Endothelial cell (in vitro differentiated cells): ENCODE data around the gene PCID2. TPM values are rescaled to one million over a fixed set of nuclear protein-coding genes. Genes with fewer than 3 reads are reported as not detected.
A peak's percentile ranks its signal among the peaks of the same experiment; 100 is the strongest.

Source experiments
- DNase-seq: peaks from one replicate; pipeline ENCODE4 v3.0.0; 2021; ENCODE audit warnings: low spot score
- H3K27ac Mint-ChIP-seq: one replicate; pipeline ENCODE4 v1.8.0; 2021; ENCODE audit warnings: mixed read lengths, inconsistent platforms; ENCODE audit not compliant: unreplicated experiment
- H3K27me3 Mint-ChIP-seq: one replicate; pipeline ENCODE4 v1.8.0; 2021; ENCODE audit warnings: mild to moderate bottlenecking, moderate library complexity, mixed read lengths, inconsistent platforms; ENCODE audit not compliant: unreplicated experiment
- H3K36me3 Mint-ChIP-seq: one replicate; pipeline ENCODE4 v1.8.0; 2021; ENCODE audit warnings: mild to moderate bottlenecking, low read depth, mixed read lengths, inconsistent platforms; ENCODE audit not compliant: unreplicated experiment
- H3K4me1 Mint-ChIP-seq: one replicate; pipeline ENCODE4 v1.8.0; 2021; ENCODE audit warnings: mild to moderate bottlenecking, mixed read lengths, inconsistent platforms; ENCODE audit not compliant: unreplicated experiment
- H3K4me3 Mint-ChIP-seq: one replicate; pipeline ENCODE4 v1.8.0; 2021; ENCODE audit warnings: mild to moderate bottlenecking, mixed read lengths, inconsistent platforms; ENCODE audit not compliant: unreplicated experiment
- H3K9me3 Mint-ChIP-seq: one replicate; pipeline ENCODE4 v1.8.0; 2021; ENCODE audit warnings: mixed read lengths, inconsistent platforms; ENCODE audit not compliant: unreplicated experiment
- CTCF ChIP-seq: fragments of 200-600 bp; sonication (generic); IDR thresholded peaks from one replicate; pipeline ENCODE4 v1.5.0; 2021; ENCODE audit warnings: antibody characterized with exemption; ENCODE audit not compliant: unreplicated experiment
- total RNA-seq: library from RNA; stranded (reverse); fragmentation: NEBNext Ultra II Directional; extraction: Animal tissue kit (Norgen Biotek cat#: 25700); gene quantifications from one replicate; pipeline ENCODE4 v1.2.1, GENCODE V29; 2021; ENCODE audit not compliant: unreplicated experiment

Gene PCID2
- total RNA-seq, 1 donor from 2014 or later: 44.3 TPM

DNA sequence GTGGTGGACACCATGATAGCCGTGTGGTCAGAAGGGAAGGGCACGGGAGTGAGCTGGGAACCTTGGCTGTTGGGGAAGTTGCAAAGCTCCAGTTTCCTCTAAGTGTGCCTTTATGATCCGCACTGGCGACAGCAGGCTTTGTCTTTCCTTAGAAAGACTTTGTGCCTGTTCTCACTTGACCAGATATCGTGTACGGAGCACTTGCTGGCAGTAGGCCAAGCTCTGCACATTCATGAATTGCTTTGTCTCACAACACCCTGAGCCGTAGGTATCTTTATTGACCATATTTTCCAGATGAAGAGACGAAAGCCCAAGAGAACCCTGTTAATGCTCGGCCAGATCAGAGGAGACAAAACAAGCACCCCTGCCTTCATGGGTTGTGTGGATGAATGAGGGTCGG is 16.0 kb upstream of the PCID2 start:
- H3K9me3 Mint-ChIP-seq: no peaks in the 10 kb centered on the region
- H3K27ac Mint-ChIP-seq: peak overlapping the region; percentile 68
- peaks cover 11% of the 10 kb centered on the region for H3K27me3 Mint-ChIP-seq
- peaks cover 55% of the 10 kb centered on the region for H3K36me3 Mint-ChIP-seq
- H3K4me1 Mint-ChIP-seq: no peaks in the 10 kb centered on the region
- TF ChIP-seq CTCF: no peak
- DNase-seq: no peak
- H3K4me3 Mint-ChIP-seq: no peak overlapping the region

DNA sequence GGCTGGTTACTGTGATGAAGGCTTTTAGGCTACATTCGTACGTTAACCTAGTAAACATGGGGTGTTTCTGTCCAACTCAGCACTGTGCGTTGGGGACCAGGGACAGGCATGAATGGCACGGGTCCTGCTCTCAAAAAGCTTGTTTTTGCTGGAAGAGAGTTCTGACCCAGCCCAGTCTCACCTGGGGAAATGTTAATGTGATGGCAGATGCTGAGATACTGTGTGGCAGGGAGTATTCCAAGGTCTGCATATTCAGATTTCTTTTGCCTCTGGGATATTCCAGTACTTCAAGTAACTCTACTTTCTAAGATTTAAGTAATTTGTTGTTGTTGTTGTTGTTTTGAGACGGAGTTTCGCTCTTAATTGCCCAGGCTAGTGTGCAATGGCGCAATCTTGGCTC is 14.6 kb upstream of the PCID2 start:
- Mint-ChIP-seq H3K27ac (peak overlapping the region; percentile 52), H3K4me1 (no peaks in the 10 kb centered on the region), H3K36me3 (peaks cover 47% of the 10 kb centered on the region), H3K9me3 (no peaks in the 10 kb centered on the region), H3K27me3 (peaks cover 11% of the 10 kb centered on the region), H3K4me3 (no peak overlapping the region)
- no peak for TF ChIP-seq CTCF
- no peak for DNase-seq

GRCh38 chr13:113220877-113221276 is 12.4 kb upstream of the PCID2 start:
- Mint-ChIP-seq H3K27ac (peak overlapping the region; percentile 30), H3K9me3 (no peaks in the 10 kb centered on the region), H3K4me1 (no peaks in the 10 kb centered on the region), H3K36me3 (peaks cover 37% of the 10 kb centered on the region), H3K4me3 (peak overlapping the region; percentile 62), H3K27me3 (peaks cover 11% of the 10 kb centered on the region)
- no peak for DNase-seq
- no peak for TF ChIP-seq CTCF

DNA sequence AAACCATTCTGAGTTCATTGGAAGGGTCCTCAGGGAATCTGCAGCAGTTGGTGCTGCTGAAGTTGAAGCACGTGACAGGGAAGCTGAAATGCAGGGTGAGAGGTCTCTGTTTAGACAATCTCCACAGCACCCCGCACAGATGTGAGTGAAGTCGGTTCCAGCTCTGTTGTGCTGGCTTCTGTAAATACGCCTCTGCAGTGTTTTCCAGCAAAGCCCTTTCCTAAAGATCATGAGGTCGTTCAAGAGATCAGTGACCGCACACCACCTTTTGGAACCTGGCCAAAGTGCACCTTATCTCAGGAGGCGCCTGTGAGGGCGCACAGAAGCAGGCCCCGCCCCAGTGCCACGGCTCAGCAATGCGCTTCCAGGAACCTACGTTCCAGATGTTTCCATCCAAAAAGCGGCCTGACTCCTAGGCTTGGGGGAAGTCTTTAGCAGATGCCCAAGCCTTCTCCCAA is 11.7 kb upstream of the PCID2 start:
- H3K9me3 Mint-ChIP-seq: no peaks in the 10 kb centered on the region
- TF ChIP-seq CTCF: no peak
- H3K27me3 Mint-ChIP-seq: peaks cover 11% of the 10 kb centered on the region
- H3K4me3 Mint-ChIP-seq: peak overlapping the region; percentile 19
- no peak for DNase-seq
- H3K27ac Mint-ChIP-seq: no peak overlapping the region
- peaks cover 36% of the 10 kb centered on the region for H3K36me3 Mint-ChIP-seq
- H3K4me1 Mint-ChIP-seq: no peaks in the 10 kb centered on the region

DNA sequence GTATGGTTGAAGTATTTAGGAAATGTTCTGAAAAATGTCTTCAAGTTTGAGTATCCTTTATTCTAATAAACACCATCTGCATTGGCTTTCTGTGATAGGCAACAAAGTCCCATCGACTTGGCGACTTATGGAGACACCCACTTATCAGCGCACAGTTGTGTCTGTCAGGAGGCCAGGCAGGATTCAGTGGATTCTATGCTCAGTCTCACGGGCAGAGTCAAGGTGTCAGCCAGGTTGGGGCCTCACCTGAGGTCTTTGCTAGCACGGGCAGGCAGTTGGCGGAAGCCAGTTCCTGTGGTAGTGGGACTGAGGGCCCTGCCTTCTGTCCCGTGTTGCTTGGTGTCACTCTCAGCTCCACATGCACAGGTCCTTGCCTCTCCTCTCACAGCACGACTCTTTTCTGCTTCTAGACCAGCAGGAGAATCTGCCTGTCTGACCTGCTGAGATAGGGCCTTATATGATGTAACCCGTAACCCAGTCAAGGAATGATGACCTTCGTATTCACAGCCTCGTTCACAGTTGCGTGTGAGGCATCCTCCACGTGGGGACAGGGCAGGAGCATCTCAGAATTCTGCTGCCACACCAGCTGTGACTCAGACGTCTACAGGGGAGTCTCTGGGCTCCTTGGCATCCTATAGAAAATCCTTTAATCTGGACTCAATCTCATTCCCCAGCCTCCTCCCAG is 10.9 kb upstream of the PCID2 start:
- Mint-ChIP-seq H3K27ac (no peak overlapping the region), H3K36me3 (peaks cover 28% of the 10 kb centered on the region), H3K9me3 (no peaks in the 10 kb centered on the region), H3K4me3 (no peak overlapping the region), H3K4me1 (no peaks in the 10 kb centered on the region), H3K27me3 (peaks cover 11% of the 10 kb centered on the region)
- no peak for TF ChIP-seq CTCF
- no peak for DNase-seq
